GM19035 (cell line): ENCODE measurements around the gene LTBP1.
A peak's percentile ranks its signal among the peaks of the same experiment; 100 is the strongest.

ENCODE experiments used
- ATAC-seq: cut with Tn5 transposase; IDR thresholded peaks from one replicate; pipeline ENCODE4 v1.9.1; 2021; ENCODE audit not compliant: unreplicated experiment

Gene LTBP1

GRCh38 chr2:33247365-33247764, 300.6 kb downstream of the LTBP1 start:
- no peak for ATAC-seq

DNA sequence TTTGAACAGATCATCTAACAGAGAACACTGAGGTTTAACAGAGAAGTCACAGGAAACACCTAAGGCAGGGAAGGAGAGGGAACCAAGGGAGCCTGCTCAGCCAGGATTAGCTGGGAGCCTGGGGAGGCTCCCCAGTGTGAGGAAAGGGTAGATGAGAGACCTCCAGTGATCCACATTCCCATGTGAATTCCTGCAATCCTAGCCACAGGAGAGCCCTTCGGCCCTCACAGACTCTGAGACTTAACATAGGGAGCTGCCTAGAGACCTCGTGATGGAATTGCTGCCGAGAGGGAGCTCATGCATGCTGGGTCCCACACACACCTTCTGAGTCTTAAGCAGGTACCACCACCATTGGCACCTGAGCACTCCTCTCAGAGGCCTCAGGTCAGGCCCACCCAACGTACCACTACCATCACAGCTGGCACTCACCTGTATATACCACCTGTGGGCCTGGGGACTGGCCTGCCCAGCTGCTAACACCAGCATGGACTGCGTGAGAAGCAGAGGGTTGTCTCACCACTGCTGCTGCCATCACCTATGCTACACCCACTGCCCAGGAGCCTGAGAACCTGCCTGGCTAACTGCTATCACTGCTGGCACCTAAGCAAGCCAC, 303.8 kb downstream of the LTBP1 start:
- no peak for ATAC-seq

DNA sequence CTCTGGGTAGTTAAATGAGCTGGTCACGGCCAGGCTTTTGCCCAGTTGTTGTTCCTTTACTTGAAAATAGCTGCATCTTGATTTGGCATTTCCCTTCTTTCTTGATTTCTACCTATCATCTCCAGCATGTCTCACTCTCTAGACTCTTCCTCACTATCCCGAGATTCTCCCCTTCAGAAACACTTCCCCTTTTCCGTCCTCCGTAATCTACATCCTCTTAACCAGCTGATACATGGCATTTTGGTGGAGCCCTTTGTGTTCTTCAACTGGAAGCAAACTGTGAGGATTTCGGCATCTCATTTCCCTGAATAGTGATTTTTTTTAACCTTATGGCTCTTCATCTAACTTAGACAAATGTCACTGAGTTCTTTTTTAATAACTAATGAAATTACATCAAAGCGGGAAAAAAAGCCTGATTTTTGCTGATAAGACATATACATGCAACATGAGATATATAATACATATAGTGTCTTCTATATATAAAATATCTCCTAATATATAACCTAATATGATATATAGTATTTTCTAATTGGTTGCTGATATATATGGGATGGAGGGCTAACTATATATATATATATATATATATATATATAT, 309.5 kb downstream of the LTBP1 start:
- no peak for ATAC-seq

DNA sequence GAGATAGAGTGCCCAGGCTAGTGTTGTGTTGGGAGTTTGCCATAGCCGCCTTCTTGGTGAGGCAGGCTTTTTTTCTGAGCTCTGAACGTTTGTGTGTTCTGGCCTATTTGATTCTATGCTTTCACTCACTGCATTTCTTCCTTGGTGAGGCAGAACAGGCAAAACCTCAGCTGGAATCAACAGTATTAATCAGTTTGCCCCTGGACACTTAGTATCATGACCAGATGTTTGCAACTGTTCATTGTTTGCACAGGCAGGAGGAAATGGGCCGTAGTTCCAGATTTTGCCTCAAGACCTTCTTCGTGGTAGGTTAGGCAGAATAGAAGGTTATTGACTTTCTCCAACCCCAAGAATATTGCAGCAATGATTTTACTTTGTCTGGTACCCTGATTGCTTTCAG, 311.6 kb downstream of the LTBP1 start:
- no peak for ATAC-seq

GRCh38 chr2:33262097-33262496, 315.3 kb downstream of the LTBP1 start:
- no peak for ATAC-seq

GRCh38 chr2:33264766-33265165, 318.0 kb downstream of the LTBP1 start:
- ATAC-seq = no peak

GRCh38 chr2:33265584-33266338, 319.0 kb downstream of the LTBP1 start:
- no peak for ATAC-seq

GRCh38 chr2:33266467-33266866, 319.7 kb downstream of the LTBP1 start:
- no peak for ATAC-seq

- ATAC-seq = no peak
These were observed 320.3 kb downstream of the LTBP1 start for GRCh38 chr2:33267043-33267442.

DNA sequence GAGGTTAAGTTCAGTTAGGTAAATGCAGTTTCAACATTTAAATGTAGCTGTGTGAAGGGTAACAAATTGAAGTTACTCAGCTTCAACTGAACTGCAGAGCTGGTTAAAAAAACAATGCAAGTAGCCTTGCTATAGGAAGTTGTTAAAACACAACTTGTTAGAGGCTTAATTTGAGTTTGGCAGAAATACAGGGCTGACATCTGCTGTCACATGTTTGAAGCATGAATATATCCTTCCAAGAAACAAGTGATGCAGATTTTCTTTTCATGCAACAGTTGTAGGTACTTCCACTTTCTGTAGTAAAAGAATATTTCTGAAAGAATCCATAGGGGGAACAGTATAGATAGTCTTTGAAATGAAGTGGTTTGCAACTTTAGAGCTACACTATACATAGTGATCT, 321.0 kb downstream of the LTBP1 start:
- no peak for ATAC-seq

DNA sequence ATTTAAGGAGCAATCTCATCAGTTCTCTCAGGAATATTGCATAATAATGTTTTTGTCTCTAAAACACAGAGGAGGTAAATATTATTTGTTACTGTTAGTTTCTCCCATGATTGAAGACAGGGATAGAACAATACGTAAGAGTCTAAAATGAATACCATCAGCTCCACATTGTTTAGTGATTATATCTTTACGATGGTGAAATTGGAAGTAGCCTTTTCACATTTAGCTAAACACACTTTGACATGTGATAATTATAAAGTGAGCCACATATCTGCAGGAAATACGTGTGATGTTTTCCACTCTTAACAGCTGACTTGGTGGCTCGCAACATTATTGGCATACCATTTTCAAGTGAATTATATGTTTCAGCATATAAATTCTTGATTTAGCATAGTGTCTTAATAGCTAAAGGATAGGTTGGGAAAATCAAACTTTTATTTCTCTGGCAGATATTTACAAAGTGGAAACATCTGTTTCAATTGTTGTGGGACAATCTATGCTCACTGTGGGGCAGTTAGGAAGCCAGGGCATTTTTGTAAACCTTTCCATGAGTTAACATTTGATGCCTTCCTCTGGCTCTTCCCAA, 321.6 kb downstream of the LTBP1 start:
- no peak for ATAC-seq

- peak; percentile 94 for ATAC-seq
These were observed 325.2 kb downstream of the LTBP1 start for GRCh38 chr2:33272001-33272400.

GRCh38 chr2:33273479-33273878, 326.7 kb downstream of the LTBP1 start:
- no peak for ATAC-seq

GRCh38 chr2:33274524-33274923, 327.8 kb downstream of the LTBP1 start:
- ATAC-seq = no peak

DNA sequence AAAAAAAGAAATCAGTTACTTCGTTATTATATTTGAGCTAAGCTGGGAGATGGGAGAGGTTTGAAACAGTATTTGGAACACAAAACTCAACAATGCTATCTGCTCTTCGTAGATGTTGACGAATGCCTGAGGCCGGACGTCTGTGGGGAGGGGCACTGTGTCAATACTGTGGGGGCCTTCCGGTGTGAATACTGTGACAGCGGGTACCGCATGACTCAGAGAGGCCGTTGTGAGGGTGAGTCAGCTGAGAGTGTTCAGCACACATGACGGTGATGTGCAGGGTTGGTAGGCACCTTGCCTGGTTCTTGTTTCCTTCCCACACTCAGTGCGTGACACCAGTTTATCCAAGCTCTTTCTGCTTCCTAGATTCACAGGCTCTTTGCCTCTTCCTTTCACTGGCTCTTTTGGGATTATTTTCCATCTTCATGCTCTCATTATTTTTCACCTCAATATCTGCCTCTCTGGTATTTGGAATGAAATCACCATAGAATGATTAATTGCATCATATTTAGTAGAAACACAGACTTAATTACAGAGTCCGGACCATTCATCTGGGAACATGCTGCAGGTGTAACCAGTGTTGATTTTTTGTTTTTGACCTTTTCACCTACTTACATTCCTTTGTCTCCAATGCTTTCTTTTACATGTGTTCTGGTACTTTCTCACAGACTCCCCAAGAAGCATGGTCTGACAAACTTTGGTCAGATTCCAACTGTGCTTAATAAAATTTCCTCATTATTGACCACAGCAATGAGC, 329.1 kb downstream of the LTBP1 start:
- no peak for ATAC-seq

DNA sequence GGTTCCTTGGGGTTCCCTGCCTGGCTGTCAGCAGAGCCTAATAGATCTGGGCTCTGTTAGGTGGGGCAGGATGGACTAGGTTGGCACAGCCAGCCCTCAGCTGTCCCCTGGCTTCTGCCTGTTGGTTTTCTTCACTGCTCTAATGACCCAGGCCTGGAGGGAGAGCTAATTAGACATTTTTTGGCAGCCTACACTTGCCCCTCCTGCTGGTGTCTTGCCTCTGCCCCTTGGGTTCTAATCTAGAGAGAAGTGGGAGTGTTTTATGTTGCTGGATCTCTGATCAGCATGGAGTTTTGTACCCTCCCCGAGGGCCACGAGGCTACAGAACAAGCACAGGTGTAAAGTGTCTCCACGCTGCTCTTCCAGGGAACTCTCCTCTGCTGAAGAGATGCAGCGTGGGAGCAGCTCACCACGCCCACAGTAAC, 330.3 kb downstream of the LTBP1 start:
- no peak for ATAC-seq

DNA sequence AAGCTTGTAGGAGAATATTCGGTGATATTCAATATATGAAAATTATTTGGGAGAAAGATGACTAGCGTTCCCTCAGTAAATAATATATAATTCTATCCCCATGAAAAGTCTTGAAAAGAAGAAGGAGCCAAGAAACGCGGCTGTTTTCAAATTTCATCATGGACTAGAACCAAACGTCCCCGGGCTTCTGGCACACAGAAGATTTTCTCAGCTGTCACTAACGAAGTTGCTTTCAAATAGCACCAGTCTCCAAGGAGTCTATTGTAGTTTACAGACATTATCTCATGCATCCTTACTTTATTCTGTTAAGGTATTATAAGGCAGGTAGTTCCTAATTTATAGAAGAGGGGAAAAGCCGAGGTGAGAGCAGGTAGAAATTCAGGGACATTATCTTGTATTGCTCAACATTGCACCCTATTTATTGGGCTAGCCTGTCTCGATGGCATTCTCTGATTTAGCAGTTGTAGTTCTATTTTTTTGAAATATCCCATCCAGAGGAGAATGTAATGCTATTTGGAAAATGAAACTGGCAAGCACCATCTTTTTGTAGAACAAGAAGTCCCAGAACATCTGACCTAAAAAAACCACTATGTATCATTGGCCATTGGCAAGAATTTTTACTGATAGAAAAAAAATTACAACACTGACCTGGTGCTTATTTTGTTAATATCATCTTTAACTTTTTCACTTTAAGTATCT, 331.6 kb downstream of the LTBP1 start:
- no peak for ATAC-seq

DNA sequence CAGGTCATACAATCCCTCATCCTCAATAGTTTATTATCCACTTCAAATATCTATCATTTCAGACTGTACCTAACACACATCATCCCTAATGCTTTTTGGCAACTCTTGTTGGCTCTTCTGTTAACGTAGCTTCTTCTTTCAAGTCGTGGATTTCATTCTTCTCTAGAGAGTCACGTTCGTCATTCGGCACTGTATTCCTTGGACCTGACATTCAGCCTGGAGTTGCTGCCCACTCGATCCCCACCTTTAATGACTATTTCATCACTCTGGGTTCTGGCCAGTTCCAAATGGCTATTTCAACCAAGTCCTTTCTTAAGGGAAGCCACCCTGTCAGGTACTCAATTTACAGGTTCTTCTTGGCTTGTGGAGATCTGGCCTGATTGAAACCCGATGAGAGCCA, 337.5 kb downstream of the LTBP1 start:
- no peak for ATAC-seq

- ATAC-seq = no peak
These were observed 340.8 kb downstream of the LTBP1 start for GRCh38 chr2:33287507-33288005.

DNA sequence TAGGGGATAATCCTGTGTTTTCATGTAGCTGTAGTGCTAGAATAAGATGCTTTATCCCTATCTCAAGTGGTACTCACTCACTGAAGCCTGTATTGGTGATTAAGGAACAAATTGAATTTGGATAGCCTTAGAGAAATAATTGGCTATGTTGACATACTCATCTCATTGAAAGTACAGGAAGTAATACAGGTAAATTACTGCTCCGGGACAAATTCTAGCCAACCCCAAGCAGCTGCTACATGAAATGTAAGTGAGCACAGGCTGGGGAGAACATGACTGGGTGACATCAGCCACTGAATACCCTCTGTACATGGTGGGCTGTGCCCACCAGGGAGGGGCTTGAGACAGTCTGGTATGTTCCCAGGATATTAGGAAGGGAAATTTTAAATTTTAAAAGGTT, 341.3 kb downstream of the LTBP1 start:
- no peak for ATAC-seq

- no peak for ATAC-seq
These were observed 343.2 kb downstream of the LTBP1 start for GRCh38 chr2:33289961-33290360.
